ENCODE results near the gene GRIN1. TPM values are rescaled to one million over a fixed set of nuclear protein-coding genes. Genes with fewer than 3 reads are reported as not detected.

GRIN1 gene
- total and polyA plus RNA-seq, 2 of the 8 experiments (the other 6 are each of a cell fraction or from before 2014, with no cell fraction given) = 0.48 to 2.1 TPM

GRCh38 chr9:137167747-137168572 is 29.0 kb downstream of the GRIN1 start:
- Histone ChIP-seq H3K36me3 (ENCODE audit: control insufficient read depth in 2 of 4, insufficient read depth in 4 of 4, low read length in 3 of 4) (no peaks in the 10 kb centered on the region; a peak in 1 of 8 replicates), H2BK5ac (ENCODE audit: low read depth, low read length) (no peak overlapping the region), H3K9me3 (ENCODE audit: insufficient read depth in 2 of 2, low read depth in 1 of 2, low read length in 1 of 2) (no peaks in the 10 kb centered on the region), H2BK12ac (ENCODE audit: low read depth, low read length) (no peak overlapping the region), H3K4me1 (replicated peaks in 1 of 4; ENCODE audit: control insufficient read depth in 3 of 4, insufficient read depth in 4 of 4, low read length in 3 of 4) (peaks cover 0 to 19% (median 14%) of the 10 kb centered on the region in 4 experiments; a peak in 6 of 7 replicates), H2BK15ac (ENCODE audit: low read length) (no peak overlapping the region), H3K56ac (replicated peaks; ENCODE audit: insufficient read length, low read depth, low read length) (no peak overlapping the region), H4K20me1 (replicated peaks in 1 of 2; ENCODE audit: control insufficient read depth in 1 of 2, insufficient read depth in 2 of 2, low read length in 2 of 2) (peaks cover 0 to 13% of the 10 kb centered on the region in 2 experiments), H3K4me3 (ENCODE audit: extremely low read depth in 1 of 4, insufficient read depth in 2 of 4, low read depth in 3 of 4, low read length in 4 of 4) (peak overlapping the region; percentile 12 to 65 (median 14); a peak in 6 of 8 replicates), H3K4ac (replicated peaks; ENCODE audit: insufficient read length, low read depth, low read length) (no peak overlapping the region), H3K27me3 (replicated peaks in 1 of 4; ENCODE audit: control insufficient read depth in 3 of 4, extremely low read depth in 1 of 4, insufficient read depth in 3 of 4, low read length in 3 of 4) (peaks cover 49 to 96% (median 80%) of the 10 kb centered on the region in 4 experiments), H3K79me2 (ENCODE audit: control insufficient read depth in 1 of 2, insufficient read depth in 2 of 2, low read length in 2 of 2) (no peaks in the 10 kb centered on the region), H4K5ac (ENCODE audit: insufficient read length, low read depth, low read length) (no peak overlapping the region), H3K27ac (ENCODE audit: low read depth, low read length) (no peak overlapping the region), H3K14ac (ENCODE audit: insufficient read length) (no peak overlapping the region), H3K18ac (ENCODE audit: extremely low read depth, low read length) (no peak overlapping the region; the same call in 1 of the 2 replicates), H3K4me2 (ENCODE audit: insufficient read depth in 1 of 2, low read depth in 2 of 2, low read length in 2 of 2) (peak overlapping the region; percentile 68 to 96), H3K9ac (replicated peaks in 1 of 4; ENCODE audit: extremely low read depth in 1 of 4, low read depth in 3 of 4, low read length in 3 of 4) (no peak overlapping the region), H2BK20ac (ENCODE audit: low read length) (no peak overlapping the region), H2BK120ac (replicated peaks; ENCODE audit: low read depth, low read length) (no peak overlapping the region), H3K79me1 (ENCODE audit: low read depth, low read length) (no peaks in the 10 kb centered on the region; the same call in 1 of the 2 replicates), H4K91ac (replicated peaks; ENCODE audit: insufficient read length, low read length) (no peak overlapping the region), H3K23ac (ENCODE audit: insufficient read length) (no peak overlapping the region), H4K8ac (ENCODE audit: extremely low read depth, insufficient read depth, low read length) (peak overlapping the region; percentile 71; the same call in 1 of the 2 replicates), H3K23me2 (ENCODE audit: low read depth, low read length) (peaks cover 15% of the 10 kb centered on the region; the same call in 1 of the 2 replicates), H2AK5ac (ENCODE audit: low read depth, low read length) (no peak overlapping the region), H2AFZ (ENCODE audit: low read length) (no peak overlapping the region)
- WGBS, 2 experiments (ENCODE audit: extremely low coverage in 1 of 2, insufficient coverage in 1 of 2, insufficient read length in 1 of 2, insufficient replicate concordance in 2 of 2, low coverage in 1 of 2, low lambda C conversion rate in 2 of 2, missing lambda C conversion rate in 1 of 2) = 7% methylated on average over 14 of the region's 57 CpGs; no CpG with 5 or more reads in 1 of the 2 experiments
- FAIRE-seq = no peak
- DNase-seq (ENCODE audit: low read depth in 1 of 2, low spot score in 2 of 2) = peak in 1 of 2 experiments; percentile 73
- TF ChIP-seq NRF1 (IDR thresholded peaks at IDR 0.05; ENCODE audit: low read depth, low read length) = peak; percentile 12; the same call in 1 of the 2 replicates
- TF ChIP-seq EZH2 (IDR thresholded peaks at IDR 0.05; ENCODE audit: low read depth, low read length, severe bottlenecking) = peak; percentile 34
- 0 out of 2 replicates have a peak, but pooled peaks have one; percentile 49 for TF ChIP-seq GABPA (IDR thresholded peaks at IDR 0.05; ENCODE audit: borderline replicate concordance, insufficient read depth, low read length)
- no peak for TF ChIP-seq CBX8 (IDR thresholded peaks at IDR 0.05; ENCODE audit: borderline replicate concordance, low read depth, low read length)
- TF ChIP-seq EP300 (IDR thresholded peaks at IDR 0.05; ENCODE audit: borderline replicate concordance in 1 of 2, low read depth in 2 of 2, low read length in 2 of 2) = no peak
- TF ChIP-seq, protein P1, sequence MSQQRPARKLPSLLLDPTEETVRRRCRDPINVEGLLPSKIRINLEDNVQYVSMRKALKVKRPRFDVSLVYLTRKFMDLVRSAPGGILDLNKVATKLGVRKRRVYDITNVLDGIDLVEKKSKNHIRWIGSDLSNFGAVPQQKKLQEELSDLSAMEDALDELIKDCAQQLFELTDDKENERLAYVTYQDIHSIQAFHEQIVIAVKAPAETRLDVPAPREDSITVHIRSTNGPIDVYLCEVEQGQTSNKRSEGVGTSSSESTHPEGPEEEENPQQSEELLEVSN (IDR thresholded peaks at IDR 0.05) = 0 out of 2 replicates have a peak, but pooled peaks have one; percentile 2
- POLR2A ChIA-PET (ENCODE audit: partially characterized antibody) = interaction anchor here (0.6 to 3.0 kb wide), 8 partner anchors 11 to 97 kb away, joined by 3 to 14 read pairs (median 5); partner anchors contain the start of gene TUBB4B
- CTCF ChIA-PET (ENCODE audit: partially characterized antibody) = interaction anchor here (0.6 to 2.2 kb wide), 4 partner anchors 8 to 138 kb away, joined by 3 to 5 read pairs (median 4); a partner anchor contains a TSS

Data from H1 (cell line).